ENCODE results near the gene FBN2.

GRCh38 chr5:128264564-128265360 is 273.3 kb downstream of the FBN2 start:
- TF ChIP-seq POLR2A (IDR thresholded peaks at IDR 0.05): no peak
- no peak for TF ChIP-seq CTCF (IDR thresholded peaks at IDR 0.05)
